ENCODE results near the gene DNAJB5.

DNA sequence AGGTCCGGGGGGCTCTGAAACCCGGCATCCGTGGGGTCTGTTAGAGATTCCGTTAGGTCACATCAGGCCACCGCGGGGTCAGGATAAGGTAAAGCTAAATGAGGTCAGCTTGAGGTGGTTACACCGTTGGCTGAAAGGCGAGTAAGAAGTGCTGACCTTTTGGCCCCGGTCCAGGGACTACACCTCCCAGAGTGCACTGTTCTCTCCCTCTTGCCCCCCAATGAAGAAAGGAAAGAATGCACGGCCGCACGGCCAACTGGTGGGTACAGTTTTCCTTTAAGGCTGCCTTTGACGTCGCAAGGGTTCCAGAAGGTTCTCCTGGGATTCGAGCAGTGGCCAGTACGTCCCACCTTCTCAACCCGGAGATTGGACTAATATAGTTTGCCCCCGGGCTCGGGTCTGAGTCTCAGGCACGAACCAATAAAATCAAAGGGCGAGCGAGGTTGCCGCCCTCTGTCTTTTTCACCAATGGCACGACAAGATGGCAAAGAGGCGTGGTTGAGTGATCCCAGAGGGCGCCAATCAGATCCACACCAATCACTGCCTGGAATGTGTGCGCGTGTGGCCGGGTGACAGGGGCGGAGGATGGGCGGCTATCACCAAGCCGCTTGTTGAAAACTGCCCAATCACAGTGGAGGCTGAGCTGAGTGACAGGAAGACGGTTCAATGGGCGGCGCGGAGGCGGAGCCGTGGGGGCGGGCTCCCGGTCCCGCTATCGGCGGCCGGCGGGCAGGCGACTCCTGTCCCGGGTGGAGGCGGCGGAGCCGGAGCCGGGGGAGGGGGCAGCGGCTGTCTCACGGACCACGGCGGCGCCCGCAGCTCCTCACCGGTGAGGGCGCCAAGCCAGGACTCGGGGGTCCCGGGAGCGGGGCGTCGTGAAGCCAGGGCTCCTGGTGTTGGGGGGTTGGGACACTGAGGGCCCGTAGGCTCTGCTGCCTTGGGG, at the start of gene DNAJB5:
- TF ChIP-seq HNF4G (IDR thresholded peaks at IDR 0.05) (no peak), JUND (IDR thresholded peaks at IDR 0.05) (peak in 1 of 2 donors; percentile 14), GABPA (IDR thresholded peaks at IDR 0.05 in 1 of 2, conservative IDR thresholded peaks at IDR 0.05 in 1 of 2) (peak in 1 of 2 donors; percentile 43), SP1 (IDR thresholded peaks at IDR 0.05) (peak; percentile 99), RAD21 (IDR thresholded peaks at IDR 0.05) (peak in 1 of 2 donors; percentile 31), YY1 (IDR thresholded peaks at IDR 0.05) (peak; percentile 58), TAF1 (conservative IDR thresholded peaks at IDR 0.05) (peak; percentile 88), RXRA (IDR thresholded peaks at IDR 0.05) (peak; percentile 79 to 94)
- TF ChIP-seq, protein P1, sequence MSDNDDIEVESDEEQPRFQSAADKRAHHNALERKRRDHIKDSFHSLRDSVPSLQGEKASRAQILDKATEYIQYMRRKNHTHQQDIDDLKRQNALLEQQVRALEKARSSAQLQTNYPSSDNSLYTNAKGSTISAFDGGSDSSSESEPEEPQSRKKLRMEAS (IDR thresholded peaks at IDR 0.05): peak; percentile 54
- TF ChIP-seq, protein P2, sequence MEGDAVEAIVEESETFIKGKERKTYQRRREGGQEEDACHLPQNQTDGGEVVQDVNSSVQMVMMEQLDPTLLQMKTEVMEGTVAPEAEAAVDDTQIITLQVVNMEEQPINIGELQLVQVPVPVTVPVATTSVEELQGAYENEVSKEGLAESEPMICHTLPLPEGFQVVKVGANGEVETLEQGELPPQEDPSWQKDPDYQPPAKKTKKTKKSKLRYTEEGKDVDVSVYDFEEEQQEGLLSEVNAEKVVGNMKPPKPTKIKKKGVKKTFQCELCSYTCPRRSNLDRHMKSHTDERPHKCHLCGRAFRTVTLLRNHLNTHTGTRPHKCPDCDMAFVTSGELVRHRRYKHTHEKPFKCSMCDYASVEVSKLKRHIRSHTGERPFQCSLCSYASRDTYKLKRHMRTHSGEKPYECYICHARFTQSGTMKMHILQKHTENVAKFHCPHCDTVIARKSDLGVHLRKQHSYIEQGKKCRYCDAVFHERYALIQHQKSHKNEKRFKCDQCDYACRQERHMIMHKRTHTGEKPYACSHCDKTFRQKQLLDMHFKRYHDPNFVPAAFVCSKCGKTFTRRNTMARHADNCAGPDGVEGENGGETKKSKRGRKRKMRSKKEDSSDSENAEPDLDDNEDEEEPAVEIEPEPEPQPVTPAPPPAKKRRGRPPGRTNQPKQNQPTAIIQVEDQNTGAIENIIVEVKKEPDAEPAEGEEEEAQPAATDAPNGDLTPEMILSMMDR (IDR thresholded peaks at IDR 0.05; ENCODE audit: low read depth, low read length, missing input control): no peak
- TF ChIP-seq, protein P3, sequence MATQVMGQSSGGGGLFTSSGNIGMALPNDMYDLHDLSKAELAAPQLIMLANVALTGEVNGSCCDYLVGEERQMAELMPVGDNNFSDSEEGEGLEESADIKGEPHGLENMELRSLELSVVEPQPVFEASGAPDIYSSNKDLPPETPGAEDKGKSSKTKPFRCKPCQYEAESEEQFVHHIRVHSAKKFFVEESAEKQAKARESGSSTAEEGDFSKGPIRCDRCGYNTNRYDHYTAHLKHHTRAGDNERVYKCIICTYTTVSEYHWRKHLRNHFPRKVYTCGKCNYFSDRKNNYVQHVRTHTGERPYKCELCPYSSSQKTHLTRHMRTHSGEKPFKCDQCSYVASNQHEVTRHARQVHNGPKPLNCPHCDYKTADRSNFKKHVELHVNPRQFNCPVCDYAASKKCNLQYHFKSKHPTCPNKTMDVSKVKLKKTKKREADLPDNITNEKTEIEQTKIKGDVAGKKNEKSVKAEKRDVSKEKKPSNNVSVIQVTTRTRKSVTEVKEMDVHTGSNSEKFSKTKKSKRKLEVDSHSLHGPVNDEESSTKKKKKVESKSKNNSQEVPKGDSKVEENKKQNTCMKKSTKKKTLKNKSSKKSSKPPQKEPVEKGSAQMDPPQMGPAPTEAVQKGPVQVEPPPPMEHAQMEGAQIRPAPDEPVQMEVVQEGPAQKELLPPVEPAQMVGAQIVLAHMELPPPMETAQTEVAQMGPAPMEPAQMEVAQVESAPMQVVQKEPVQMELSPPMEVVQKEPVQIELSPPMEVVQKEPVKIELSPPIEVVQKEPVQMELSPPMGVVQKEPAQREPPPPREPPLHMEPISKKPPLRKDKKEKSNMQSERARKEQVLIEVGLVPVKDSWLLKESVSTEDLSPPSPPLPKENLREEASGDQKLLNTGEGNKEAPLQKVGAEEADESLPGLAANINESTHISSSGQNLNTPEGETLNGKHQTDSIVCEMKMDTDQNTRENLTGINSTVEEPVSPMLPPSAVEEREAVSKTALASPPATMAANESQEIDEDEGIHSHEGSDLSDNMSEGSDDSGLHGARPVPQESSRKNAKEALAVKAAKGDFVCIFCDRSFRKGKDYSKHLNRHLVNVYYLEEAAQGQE (IDR thresholded peaks at IDR 0.05): peak; percentile 86
- TF ChIP-seq, protein P4, sequence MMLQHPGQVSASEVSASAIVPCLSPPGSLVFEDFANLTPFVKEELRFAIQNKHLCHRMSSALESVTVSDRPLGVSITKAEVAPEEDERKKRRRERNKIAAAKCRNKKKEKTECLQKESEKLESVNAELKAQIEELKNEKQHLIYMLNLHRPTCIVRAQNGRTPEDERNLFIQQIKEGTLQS (IDR thresholded peaks at IDR 0.05): no peak
